Endothelial cell of umbilical vein (primary cell): Measurements from ENCODE around the gene DHX9. TPM values are rescaled to one million over a fixed set of nuclear protein-coding genes. Genes with fewer than 3 reads are reported as not detected.

Experiments used
- BruUV-seq: library from RNA; stranded (reverse); fragments of 400-500 nt; replicated peaks from 2 replicates; lab custom pipeline; 2021; lab: Mats Ljungman, UMichigan
- CTCF ChIA-PET: fragments of 300-600, 350-600 bp; sonication (Branson Sonifier 250); formaldehyde crosslinking; loops from one replicate; lab custom pipeline; 2021; ENCODE audit warnings: antibody characterized with exemption, inconsistent platforms; lab: Charles Lee
- POLR2A ChIA-PET: fragments of 300-600, 350-600 bp; sonication (Branson Sonifier 250); formaldehyde crosslinking; loops from one replicate; lab custom pipeline; 2021; ENCODE audit warnings: antibody characterized with exemption, inconsistent platforms; lab: Charles Lee
- DNase-seq: peaks from one replicate; pipeline ENCODE4 v3.0.0-alpha.2; 2011; ENCODE audit warnings: low read depth, low spot score
- FAIRE-seq: peaks from 2 replicates; lab custom pipeline; 2011; peaks lifted over from hg19 to GRCh38; lab: Jason Lieb, UNC
- H2AFZ ChIP-seq: 2 replicates; pipeline ENCODE4 v1.6.0; 2012; ENCODE audit warnings: low read depth, low read length, control low read depth, inconsistent platforms
- H3K27ac ChIP-seq: 2 replicates; pipeline ENCODE4 v1.5.1; 2011; ENCODE audit warnings: low read depth, mild to moderate bottlenecking, control low read depth, low read length, moderate library complexity; ENCODE audit not compliant: insufficient read depth
- H3K27me3 ChIP-seq, 2 experiments: 2 replicates each; pipeline versions ENCODE4 v1.6.0 to v1.6.1; 2011; ENCODE audit warnings: low read length in 2 of 2, mixed read lengths in 1 of 2; ENCODE audit not compliant: control insufficient read depth in 2 of 2, insufficient read depth in 2 of 2
- H3K36me3 ChIP-seq, 2 experiments: 2 replicates in 1 of 2; 3 replicates in 1 of 2; pipeline ENCODE4 v1.5.1; 2011; ENCODE audit warnings: low read length in 2 of 2, mild to moderate bottlenecking in 1 of 2, moderate library complexity in 1 of 2; ENCODE audit not compliant: control insufficient read depth in 2 of 2, insufficient read depth in 2 of 2; ENCODE audit errors: extremely low read depth in 1 of 2
- H3K4me1 ChIP-seq: 3 replicates; pipeline ENCODE4 v1.5.1; 2011; ENCODE audit warnings: mild to moderate bottlenecking, low read length; ENCODE audit not compliant: control insufficient read depth, insufficient read depth; ENCODE audit errors: extremely low read depth
- H3K4me2 ChIP-seq: 2 replicates; pipeline ENCODE4 v1.6.1; 2011; ENCODE audit warnings: low read length, control low read depth, mixed read lengths; ENCODE audit not compliant: insufficient read depth
- H3K4me3 ChIP-seq, 3 experiments: fragments of 200-600 bp in 1 of 3; sonication (generic), shearing (Covaris generic) in 1 of 3; replicated peaks in 1 of 3; 2 replicates each; pipeline ENCODE4 v1.5.1; 2011 to 2016; ENCODE audit warnings: control low read depth in 3 of 3, low read length in 3 of 3, mild to moderate bottlenecking in 2 of 3, inconsistent platforms in 1 of 3, low read depth in 1 of 3, moderate library complexity in 1 of 3; ENCODE audit not compliant: insufficient read depth in 1 of 3
- H3K79me2 ChIP-seq: 2 replicates; pipeline ENCODE4 v1.6.0; 2012; ENCODE audit warnings: low read length, inconsistent platforms; ENCODE audit not compliant: control insufficient read depth, insufficient read depth
- H3K9ac ChIP-seq: replicated peaks from 2 replicates; pipeline ENCODE3; 2011; ENCODE audit warnings: low read length, control low read depth; ENCODE audit not compliant: insufficient read depth; ENCODE audit errors: extremely low read depth
- H3K9me1 ChIP-seq: replicated peaks from 3 replicates; pipeline ENCODE4 v1.6.0; 2011; ENCODE audit warnings: mild to moderate bottlenecking, low read length; ENCODE audit not compliant: control insufficient read depth, insufficient read depth; ENCODE audit errors: extremely low read depth
- H3K9me3 ChIP-seq: replicated peaks from 2 replicates; pipeline ENCODE4 v1.5.1; 2012; ENCODE audit warnings: low read length, inconsistent platforms; ENCODE audit not compliant: control insufficient read depth, insufficient read depth
- H4K20me1 ChIP-seq: replicated peaks from 2 replicates; pipeline ENCODE3; 2011; ENCODE audit warnings: mild to moderate bottlenecking, low read length; ENCODE audit not compliant: control insufficient read depth, insufficient read depth; ENCODE audit errors: extremely low read depth
- EZH2 ChIP-seq: IDR thresholded peaks from 2 replicates; pipeline ENCODE4 v1.6.1; 2012; ENCODE audit warnings: borderline replicate concordance, low read depth, mild to moderate bottlenecking, moderate library complexity, low read length, inconsistent platforms; ENCODE audit not compliant: severe bottlenecking
- FOS ChIP-seq: IDR thresholded peaks from 2 replicates; pipeline ENCODE4 v1.6.1; 2011; ENCODE audit warnings: mild to moderate bottlenecking, low read length, moderate library complexity, borderline replicate concordance; ENCODE audit not compliant: insufficient read depth
- GATA2 ChIP-seq: IDR thresholded peaks from 2 replicates; pipeline ENCODE4 v1.7.0; 2011; ENCODE audit warnings: low read depth, mild to moderate bottlenecking, moderate library complexity, mixed read lengths, low read length; ENCODE audit not compliant: insufficient read length, insufficient read depth
- JUN ChIP-seq: IDR thresholded peaks from 2 replicates; pipeline ENCODE4 v1.6.1; 2011; ENCODE audit warnings: borderline replicate concordance, low read depth; ENCODE audit not compliant: insufficient read length, insufficient read depth
- MYC ChIP-seq: IDR thresholded peaks from one replicate; pipeline ENCODE4 v1.6.1; 2011; ENCODE audit warnings: mild to moderate bottlenecking, low read depth, low read length
- POLR2A ChIP-seq: IDR thresholded peaks from 2 replicates; pipeline ENCODE4 v1.6.1; 2012; ENCODE audit warnings: low read depth, mild to moderate bottlenecking, control low read depth, low read length
- POLR2AphosphoS5 ChIP-seq: IDR thresholded peaks from 2 replicates; pipeline ENCODE4 v1.6.1; 2012; ENCODE audit warnings: low read depth, mild to moderate bottlenecking, control low read depth, low read length, moderate library complexity; ENCODE audit not compliant: insufficient read depth
- dilution Hi-C: fragments of 300-500 bp; cut with MboI; formaldehyde crosslinking; loops from one replicate; pipeline ENCODE4 v1.15.0; 2019; ENCODE audit warnings: low sequenced_read_pairs; ENCODE audit not compliant: extremely low pct_ligation_motif_present
- intact Hi-C: fragments of 100-400 bp; cut with micrococcal nuclease; formaldehyde crosslinking; loops from one replicate; pipeline ENCODE4 v1.10.0; 2022
- polyA plus RNA-seq, 4 experiments: library from polyadenylated mRNA; depleted of rRNA in 3 of 4; stranded (reverse) in 3 of 4; unstranded in 1 of 4; fragments of >200 nt; gene quantifications; 2 replicates each; pipeline versions ENCODE4 v1.2.1 to v1.2.3, GENCODE V29; 2011 to 2012; ENCODE audit warnings: missing spikeins in 1 of 4
- total RNA-seq: library from RNA; stranded (reverse); gene quantifications from 2 replicates; pipeline ENCODE4 v1.2.3, GENCODE V29; 2021
- TF ChIP-seq, protein P1 (sequence below): IDR thresholded peaks from 2 replicates; pipeline ENCODE4 v1.6.1; 2011; ENCODE audit not compliant: insufficient read depth, insufficient read length
- TF ChIP-seq, protein P2 (sequence below), 2 donors: IDR thresholded peaks; 1 replicate in 1 of 2; 2 replicates in 1 of 2; pipeline ENCODE4 v1.5.1; 2011; ENCODE audit warnings: low read length in 2 of 2, mild to moderate bottlenecking in 2 of 2, moderate library complexity in 2 of 2, control low read depth in 1 of 2, inconsistent platforms in 1 of 2, low read depth in 1 of 2; ENCODE audit not compliant: insufficient read depth in 1 of 2; ENCODE audit errors: extremely low read depth in 1 of 2

The DHX9 gene
- total and polyA plus RNA-seq, 2 donors (not counting 3 experiments of a cell fraction or from before 2014, with no cell fraction given) = 142 to 220 TPM

- dilution Hi-C loops = no loop called here
- no peak for FAIRE-seq
- H3K36me3 ChIP-seq = peaks cover 34 to 69% of the 10 kb centered on the region in 2 experiments
Measured at GRCh38 chr1:182885591-182885990, 46.4 kb downstream of the DHX9 start.

More at GRCh38 chr1:182885591-182885990, 46.4 kb downstream of the DHX9 start:
- H3K9me1 ChIP-seq = no peaks in the 10 kb centered on the region
- BruUV-seq = no TSS peak
- H3K27ac ChIP-seq = no peak overlapping the region
- H3K4me2 ChIP-seq = no peak overlapping the region
- CTCF ChIA-PET = no interaction called here
- peaks cover 5% of the 10 kb centered on the region for H4K20me1 ChIP-seq
- intact Hi-C loops = loop anchor here (5.0 kb wide), 1 partner anchor 33 kb away; no protein-coding TSS in a partner anchor
- peaks cover 2% of the 10 kb centered on the region for H3K4me1 ChIP-seq
- POLR2A ChIA-PET = no interaction called here
- no peak overlapping the region for H3K4me3 ChIP-seq
- H3K79me2 ChIP-seq = no peaks in the 10 kb centered on the region
- no peak overlapping the region for H3K9ac ChIP-seq
- H3K9me3 ChIP-seq = no peaks in the 10 kb centered on the region
- DNase-seq = no peak
- no peak overlapping the region for H2AFZ ChIP-seq
- no peak for TF ChIP-seq FOS
- TF ChIP-seq, protein P1, sequence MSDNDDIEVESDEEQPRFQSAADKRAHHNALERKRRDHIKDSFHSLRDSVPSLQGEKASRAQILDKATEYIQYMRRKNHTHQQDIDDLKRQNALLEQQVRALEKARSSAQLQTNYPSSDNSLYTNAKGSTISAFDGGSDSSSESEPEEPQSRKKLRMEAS = no peak
- TF ChIP-seq POLR2A = no peak
- TF ChIP-seq POLR2AphosphoS5 = no peak
- TF ChIP-seq GATA2 = no peak
- no peak for TF ChIP-seq EZH2
- no peak for TF ChIP-seq JUN
- no peak for TF ChIP-seq MYC
- TF ChIP-seq, protein P2, sequence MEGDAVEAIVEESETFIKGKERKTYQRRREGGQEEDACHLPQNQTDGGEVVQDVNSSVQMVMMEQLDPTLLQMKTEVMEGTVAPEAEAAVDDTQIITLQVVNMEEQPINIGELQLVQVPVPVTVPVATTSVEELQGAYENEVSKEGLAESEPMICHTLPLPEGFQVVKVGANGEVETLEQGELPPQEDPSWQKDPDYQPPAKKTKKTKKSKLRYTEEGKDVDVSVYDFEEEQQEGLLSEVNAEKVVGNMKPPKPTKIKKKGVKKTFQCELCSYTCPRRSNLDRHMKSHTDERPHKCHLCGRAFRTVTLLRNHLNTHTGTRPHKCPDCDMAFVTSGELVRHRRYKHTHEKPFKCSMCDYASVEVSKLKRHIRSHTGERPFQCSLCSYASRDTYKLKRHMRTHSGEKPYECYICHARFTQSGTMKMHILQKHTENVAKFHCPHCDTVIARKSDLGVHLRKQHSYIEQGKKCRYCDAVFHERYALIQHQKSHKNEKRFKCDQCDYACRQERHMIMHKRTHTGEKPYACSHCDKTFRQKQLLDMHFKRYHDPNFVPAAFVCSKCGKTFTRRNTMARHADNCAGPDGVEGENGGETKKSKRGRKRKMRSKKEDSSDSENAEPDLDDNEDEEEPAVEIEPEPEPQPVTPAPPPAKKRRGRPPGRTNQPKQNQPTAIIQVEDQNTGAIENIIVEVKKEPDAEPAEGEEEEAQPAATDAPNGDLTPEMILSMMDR (IDR thresholded peaks at IDR 0.05; ENCODE audit: extremely low read depth in 1 of 2, insufficient read depth in 1 of 2, low read depth in 1 of 2, low read length in 2 of 2) = no peak
- no peaks in the 10 kb centered on the region for H3K27me3 ChIP-seq
